HG03175 (cell line): Measurements from ENCODE around the gene FALEC.

Experiments used
- ATAC-seq: cut with Tn5 transposase; IDR thresholded peaks from one replicate; pipeline ENCODE4 v1.9.1; 2021; ENCODE audit warnings: mild to moderate bottlenecking, moderate library complexity; ENCODE audit not compliant: unreplicated experiment

FALEC gene

DNA sequence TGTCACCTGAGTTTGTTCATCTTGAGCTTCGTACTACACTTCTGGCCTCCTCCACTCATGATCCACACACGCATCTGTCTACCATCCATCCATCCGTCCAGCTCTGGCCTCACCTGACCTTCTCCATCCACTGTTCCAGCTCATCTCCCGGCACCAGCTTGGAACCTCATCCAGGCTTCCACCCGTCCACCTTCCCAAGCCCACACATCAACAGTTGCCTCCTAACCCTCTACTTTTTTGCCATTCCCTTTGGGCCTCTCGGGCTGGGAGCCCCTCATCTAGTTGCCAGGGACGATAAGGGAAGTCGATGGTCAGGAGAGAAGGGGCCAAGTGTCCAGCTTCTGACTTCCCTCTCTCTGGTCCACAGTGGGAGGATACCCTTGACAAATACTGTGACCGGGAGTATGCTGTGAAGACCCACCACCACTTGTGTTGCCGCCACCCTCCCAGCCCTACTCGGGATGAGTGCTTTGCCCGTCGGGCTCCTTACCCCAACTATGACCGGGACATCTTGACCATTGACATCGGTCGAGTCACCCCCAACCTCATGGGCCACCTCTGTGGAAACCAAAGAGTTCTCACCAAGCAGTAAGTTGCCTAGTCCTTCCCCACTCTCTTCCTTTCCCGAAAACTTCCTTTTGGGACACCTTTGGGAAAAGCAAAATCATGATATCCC is 3.4 kb upstream of the FALEC start:
- ATAC-seq, result no peak

DNA sequence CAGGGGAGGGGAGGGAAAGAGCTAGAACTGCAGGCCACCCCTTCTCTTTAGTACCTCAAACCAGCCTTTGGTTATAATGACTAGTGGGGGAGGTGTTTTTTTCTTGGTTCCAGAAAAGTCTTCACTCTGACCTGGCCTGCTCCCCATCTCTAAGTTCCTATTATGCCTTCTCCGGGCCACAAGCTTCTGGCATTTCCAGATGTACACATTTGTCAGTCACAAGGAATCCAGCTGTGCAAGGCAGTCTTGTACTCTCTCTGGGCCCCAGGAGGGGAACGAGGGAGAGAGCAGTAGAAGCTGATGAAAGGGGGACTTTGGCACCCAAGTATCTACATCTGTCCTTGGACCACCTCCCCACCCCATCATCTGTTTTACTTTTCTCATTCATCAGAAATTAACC is 2.7 kb upstream of the FALEC start:
- no peak for ATAC-seq

GRCh38 chr1:150513351-150513791 is 2.2 kb upstream of the FALEC start:
- no peak for ATAC-seq

- no peak for ATAC-seq
These were observed 1.3 kb upstream of the FALEC start for GRCh38 chr1:150514260-150514659.

- ATAC-seq, result no peak
These were observed 632 bp upstream of the FALEC start for GRCh38 chr1:150514913-150515327.

- ATAC-seq, result peak; percentile 5
These were observed 569 bp downstream of the FALEC start for GRCh38 chr1:150516050-150516591.

DNA sequence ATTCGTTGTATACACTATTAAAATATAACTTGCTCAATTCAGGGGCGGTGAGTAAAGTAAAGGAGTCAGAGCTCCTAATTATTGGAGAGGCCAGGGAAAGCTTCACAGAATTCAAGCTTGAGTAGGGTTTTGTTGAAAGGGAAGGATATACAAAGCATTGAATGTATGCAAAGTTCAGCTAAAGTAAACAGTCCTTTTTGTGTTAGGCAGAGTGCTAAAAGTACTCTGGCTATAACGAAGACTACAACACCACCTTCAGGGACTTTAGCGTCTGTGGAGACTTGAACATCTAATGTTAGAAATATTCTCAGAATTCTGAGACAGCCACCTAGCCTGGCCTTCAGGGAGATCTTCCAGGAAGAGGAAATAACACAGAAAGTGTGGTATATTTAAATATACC is 1.1 kb downstream of the FALEC start:
- ATAC-seq, result no peak

- ATAC-seq, result no peak
These were observed 5.8 kb downstream of the FALEC start for GRCh38 chr1:150521196-150521968.

DNA sequence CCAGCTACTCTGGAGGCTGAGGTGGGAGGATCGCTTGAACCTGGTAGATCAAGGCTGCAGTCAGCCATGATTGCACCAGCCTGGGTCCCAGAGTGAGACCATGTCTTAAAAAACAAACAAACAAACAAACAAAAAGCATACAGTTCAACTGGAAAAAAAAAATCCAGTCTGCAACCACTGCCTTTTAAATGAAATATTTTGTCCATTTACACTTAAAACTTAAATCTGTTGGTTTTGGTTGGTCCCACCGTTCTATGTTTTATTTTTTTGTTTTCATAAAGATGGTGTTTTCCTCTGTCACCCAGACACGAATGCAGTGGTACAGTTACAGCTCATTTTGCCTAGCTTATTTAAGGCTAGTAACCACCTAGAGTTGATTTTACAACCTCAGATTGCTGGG is 9.8 kb downstream of the FALEC start:
- ATAC-seq, result no peak

DNA sequence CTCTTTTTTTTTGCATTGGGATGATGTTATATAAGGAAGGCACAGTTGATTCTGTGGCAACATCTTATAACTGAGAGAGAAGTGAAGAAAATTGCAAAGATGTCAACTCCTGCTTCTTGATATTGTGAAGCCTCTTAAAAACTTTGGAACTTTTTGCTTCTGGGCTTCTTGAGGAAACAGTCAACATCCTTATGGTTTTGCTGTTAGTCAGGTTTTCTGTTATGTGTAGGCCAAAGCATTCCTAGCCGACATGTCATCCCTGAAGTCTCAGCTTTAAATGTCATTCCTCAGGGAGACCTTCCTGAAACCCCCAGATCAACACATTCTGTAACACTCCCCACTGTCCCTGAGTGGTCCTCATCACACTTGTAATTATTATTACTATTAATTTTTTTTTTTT is 12.6 kb downstream of the FALEC start:
- no peak for ATAC-seq

DNA sequence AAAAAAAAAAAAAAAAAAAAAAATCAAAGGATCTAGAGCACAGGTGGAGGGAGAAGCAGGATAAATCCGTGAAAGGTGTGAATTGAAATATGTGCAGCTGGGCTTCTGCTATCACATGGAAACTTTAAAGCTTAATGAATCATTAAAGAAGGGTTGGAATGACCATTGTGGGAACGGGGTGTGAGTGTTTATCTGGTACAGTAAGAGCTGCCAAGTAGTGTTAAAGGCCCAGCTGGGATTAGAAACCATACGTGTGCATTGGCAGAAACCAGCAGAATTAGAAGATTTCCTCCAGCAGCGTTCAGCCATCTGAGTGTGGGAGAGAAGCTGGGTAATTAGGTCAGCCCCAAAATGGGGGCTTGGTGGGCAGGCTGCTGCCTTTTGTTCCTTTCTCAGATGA is 13.5 kb downstream of the FALEC start:
- no peak for ATAC-seq

DNA sequence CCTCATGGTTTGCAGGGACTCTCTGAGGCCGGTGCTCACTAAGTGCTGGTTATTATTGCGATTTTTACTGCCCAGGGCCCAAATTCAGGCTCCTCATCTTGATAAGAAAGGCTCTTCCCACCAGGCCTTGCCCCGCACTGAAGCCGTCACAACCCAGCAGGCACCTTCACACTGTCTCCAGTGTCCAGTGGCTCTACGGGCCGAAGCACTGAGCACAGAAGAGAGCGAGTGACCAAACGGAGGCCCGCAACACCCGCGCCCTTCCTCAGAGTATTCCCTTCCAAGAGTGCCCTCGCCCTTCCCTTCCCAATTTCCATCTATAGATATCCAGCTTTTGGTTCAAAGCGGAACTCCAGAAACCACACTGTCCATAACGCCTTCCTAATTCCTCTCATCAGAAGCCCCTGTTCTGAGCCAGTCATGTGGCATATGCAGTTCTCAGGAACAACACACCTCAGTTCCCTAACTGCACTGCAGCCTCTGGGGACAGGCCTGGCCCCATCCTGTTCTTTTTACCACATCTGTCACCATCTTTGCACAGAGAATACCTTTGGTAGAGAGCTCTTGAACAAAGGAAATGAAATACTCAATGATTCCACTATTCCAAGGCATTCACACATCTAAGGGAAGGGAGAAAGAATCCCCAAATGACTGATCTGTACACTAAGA is 15.1 kb downstream of the FALEC start:
- ATAC-seq, result no peak

DNA sequence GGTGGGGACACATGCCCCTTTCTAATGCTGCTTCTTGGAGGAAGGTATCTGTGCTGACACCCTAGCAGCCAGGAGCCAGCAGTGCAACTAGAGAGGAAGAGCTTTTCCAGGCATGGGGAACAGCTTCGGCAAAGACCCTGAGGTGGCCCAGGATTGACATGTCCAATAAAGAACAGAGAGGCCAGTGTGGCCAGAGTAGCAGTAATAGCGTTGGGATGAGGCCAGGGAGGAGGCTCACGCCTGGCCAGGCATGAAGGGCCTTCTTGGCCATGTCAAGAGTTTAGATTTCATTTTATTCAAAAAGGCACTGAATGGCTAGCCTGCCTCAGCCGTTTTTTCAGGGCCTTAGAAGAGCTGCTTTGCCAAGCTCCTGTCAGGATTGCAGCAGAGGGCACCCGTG is 17.3 kb downstream of the FALEC start:
- no peak for ATAC-seq

DNA sequence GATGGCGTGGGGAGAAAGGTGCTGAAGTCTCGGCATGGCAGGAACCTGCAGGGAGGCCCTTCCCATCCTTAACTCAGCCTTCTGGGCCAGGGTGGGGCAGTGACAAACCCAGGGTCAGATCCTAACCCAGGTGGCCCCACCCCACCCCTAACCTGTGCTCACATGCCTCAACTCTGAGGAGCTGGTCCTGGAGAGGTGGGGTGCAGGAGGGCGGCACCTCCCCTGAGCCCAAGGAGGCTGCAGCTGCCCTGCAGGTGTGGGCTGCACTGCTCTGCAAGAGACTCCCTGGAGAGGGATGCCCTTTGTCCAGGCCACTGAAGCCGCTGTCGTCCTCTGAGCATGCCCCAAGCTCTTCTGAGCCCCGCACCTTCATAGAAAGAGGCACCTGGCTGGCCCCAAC is 18.4 kb downstream of the FALEC start:
- ATAC-seq, result no peak

DNA sequence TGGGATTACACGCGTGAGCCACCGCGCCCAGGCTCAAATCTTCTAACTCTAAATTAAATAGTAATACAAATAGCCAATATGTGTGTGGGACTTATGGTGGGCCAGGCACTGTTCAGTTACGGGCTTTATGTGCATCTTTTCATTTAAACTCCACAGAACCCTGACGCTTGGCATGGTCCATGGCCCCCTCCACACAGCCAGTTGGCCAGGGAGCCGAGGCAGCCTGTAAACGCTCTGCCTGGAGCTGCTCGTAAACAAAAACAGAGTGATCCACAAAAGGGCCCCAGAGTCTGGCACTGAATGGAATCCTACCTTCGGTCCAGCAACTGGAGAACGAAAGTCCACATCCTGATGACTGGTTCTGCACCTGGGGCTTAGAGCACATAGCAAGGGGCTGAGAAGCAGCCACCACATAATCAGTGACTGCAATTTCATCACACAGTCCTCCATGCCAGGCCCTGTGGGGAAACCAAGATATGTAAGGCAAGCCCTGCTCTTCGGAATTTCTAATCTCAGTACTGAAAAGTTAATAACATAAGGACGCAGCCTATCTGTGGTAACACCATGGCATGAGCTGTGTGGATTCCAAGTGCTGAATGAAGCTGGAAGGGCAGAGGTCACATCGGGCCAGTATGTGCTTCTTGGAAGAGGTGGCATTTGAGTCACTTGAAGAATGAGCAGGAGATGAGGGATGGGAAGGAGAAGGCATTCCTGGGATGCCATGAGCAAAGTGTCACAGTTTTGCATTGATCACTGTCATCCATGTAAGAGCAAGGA is 20.1 kb downstream of the FALEC start:
- ATAC-seq, result no peak

DNA sequence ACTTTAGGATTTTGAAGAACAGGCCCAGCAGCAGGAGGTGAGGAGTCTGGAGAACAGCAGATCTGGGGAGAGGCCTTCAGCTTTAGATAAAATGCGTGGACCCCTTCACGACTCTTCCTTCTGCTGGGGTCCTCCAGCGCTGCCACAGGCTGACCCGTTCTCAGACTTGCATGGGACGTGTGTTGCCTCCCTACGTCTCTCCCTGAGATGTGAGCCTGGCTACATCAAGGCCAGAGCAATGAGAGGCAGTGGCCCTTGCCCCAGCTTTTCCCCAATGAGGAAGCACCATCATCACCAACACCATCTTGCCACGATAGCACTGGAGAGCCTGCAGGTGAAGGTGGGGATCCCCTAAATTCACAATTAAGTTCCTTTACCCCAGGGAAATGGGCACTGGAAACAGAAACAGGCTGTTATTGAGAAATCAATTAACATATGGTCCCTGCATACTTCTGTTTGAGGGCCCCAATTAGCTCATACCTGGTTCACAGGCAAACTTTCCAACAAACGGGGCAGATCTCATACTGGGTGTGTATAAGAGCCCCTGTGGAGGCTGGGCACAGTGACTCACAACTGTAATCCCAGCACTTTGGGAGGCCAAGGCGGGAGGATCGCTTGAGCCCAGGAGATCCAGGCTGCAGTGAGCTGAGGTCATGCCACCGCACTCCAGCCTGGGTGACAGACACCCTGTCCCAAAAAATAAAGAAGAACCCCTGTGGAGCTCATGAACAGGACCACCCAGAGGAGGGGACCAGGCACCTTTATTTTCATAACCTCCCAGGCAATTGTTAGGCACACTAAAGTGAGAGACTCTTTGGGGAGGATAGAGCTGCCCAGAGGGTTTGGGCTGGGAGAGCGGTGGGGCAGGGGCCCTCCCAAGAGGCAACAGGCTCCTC is 21.5 kb downstream of the FALEC start:
- ATAC-seq, result no peak

DNA sequence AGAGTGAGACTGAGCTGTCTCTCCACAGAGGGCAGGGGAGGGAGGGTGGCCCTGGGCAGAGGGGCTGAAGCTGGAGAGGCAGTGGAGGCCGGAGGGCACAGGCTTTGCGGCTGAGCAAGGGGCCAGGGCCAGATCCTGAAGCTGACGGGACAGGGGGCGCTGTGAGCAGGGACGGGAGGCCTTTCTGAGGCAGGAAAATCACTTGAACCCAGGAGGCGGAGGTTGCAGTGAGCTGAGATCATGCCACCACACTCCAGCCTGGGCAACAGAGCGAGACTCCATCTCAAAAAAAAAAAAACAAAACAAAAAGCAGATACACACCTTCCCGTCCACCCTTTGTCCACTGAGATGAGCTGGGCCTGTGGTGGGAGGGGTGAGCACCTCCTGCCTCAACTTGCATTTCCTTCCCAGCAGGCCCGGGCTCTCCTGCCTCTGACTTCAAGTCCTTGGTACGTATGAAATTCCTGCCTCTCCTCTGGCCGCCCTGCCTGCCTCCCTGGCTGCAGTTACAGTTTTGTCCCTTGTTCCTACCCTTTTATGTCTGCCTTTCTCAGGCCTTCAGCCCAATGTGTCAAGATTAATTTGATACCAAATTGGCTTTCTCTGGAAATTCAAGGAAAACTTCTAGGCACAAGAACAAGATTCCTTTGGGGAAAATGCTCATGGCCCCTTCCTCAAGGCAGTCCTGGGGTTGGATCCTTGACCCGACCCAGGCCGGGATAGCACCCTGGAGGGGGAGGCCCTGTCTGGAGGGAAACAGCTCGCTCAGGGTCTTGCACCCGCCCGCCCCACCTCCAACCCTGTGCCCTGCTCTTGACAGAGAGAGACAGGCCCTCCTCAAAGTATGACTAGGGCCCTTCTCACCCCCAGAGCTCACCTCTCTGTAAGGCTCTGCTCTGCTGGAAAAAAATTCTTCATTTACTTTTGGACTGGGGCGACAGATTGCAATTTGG is 22.5 kb downstream of the FALEC start:
- no peak for ATAC-seq

GRCh38 chr1:150543500-150544143 is 28.1 kb downstream of the FALEC start:
- no peak for ATAC-seq
